ENCODE data around the gene GFAP. TPM values are rescaled to one million over a fixed set of nuclear protein-coding genes. Genes with fewer than 3 reads are reported as not detected.

The GFAP gene
- total RNA-seq, 1 experiment from 2014 or later = 5.0 TPM

DNA sequence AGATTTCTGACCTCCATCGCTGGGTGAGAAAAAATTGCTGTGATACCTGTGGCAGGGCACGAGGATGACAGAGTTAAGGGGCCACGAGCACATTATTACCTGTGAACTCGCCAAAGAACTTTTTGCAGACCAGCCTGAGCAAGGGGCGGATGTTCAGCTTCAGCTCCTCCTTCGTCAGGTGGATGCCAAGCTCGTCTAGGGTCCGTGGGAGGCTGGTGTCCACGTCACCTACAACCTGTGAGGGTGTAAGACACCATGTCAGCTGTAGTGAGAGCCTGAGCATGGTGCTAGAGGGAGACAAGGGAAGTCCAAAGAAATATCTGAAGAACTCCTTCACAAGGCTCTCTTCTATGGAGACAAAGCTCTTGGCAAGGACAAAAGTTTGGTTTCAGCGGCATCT lies 50.5 kb downstream of the GFAP start:
- Histone ChIP-seq H3K9me3 (no peaks in the 10 kb centered on the region), H3K4me3 (no peak overlapping the region), H3K36me3 (peaks cover 88% of the 10 kb centered on the region), H3K27me3 (no peaks in the 10 kb centered on the region)
- no peak for DNase-seq

GRCh38 chr17:44863061-44863918 lies 52.0 kb downstream of the GFAP start:
- peaks cover 88% of the 10 kb centered on the region for H3K36me3 ChIP-seq

DNA sequence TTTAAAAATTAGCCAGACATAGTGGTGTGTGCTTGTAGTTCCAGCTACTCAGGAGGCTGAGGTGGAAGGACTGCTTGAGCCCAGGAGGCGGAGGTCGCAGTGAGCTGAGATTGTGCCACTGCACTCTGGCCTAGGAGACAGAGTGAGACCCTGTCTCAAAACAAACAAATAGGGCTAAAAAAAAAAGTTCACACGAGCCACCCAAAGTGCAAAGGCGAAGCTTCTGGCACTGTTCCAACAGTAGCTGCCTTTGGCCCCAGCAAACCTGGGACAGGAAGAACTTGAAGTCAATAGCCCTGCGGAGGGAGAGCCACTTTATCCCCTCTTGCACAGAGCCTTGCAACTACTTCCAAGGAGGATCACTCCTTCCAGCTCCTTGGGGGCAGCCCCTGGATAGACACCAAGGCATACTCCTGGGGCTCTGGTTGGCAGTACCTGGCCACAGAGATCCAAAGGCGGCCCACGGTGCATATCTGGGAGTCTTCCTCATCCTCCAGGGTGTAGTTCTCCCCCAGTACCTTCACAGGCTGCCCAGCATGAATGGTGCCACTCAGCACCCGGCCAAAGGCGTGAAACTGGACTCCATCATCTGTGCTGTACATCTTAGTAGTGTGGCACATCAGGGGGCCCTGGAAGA lies 52.9 kb downstream of the GFAP start:
- no peak for DNase-seq
- Histone ChIP-seq H3K36me3 (peaks cover 87% of the 10 kb centered on the region), H3K9me3 (no peaks in the 10 kb centered on the region), H3K4me3 (no peak overlapping the region), H3K27me3 (no peaks in the 10 kb centered on the region)

More at GRCh38 chr17:44863061-44863918, 52.0 kb downstream of the GFAP start:
- Histone ChIP-seq H3K9me3 (no peaks in the 10 kb centered on the region), H3K4me3 (no peak overlapping the region), H3K27me3 (no peaks in the 10 kb centered on the region)
- DNase-seq = no peak

- Histone ChIP-seq H3K9me3 (no peaks in the 10 kb centered on the region), H3K36me3 (peaks cover 89% of the 10 kb centered on the region), H3K27me3 (no peaks in the 10 kb centered on the region), H3K4me3 (no peak overlapping the region)
- DNase-seq = no peak
Measured at GRCh38 chr17:44859701-44860100, 55.6 kb downstream of the GFAP start.

GRCh38 chr17:44854192-44854591 lies 61.1 kb downstream of the GFAP start:
- H3K4me3 ChIP-seq = no peak overlapping the region
- DNase-seq = no peak
- H3K36me3 ChIP-seq = peaks cover 81% of the 10 kb centered on the region
- no peaks in the 10 kb centered on the region for H3K9me3 ChIP-seq
- no peaks in the 10 kb centered on the region for H3K27me3 ChIP-seq

Other genes with a start within 250 kb of the GFAP start
- gene CCDC43, start 225.7 kb downstream of the GFAP start, total RNA-seq (2014; rRNA removed; shearing (Covaris generic); ENCODE audit: low replicate concordance) = 39.1 and 63.4 TPM in 2 replicates
- 7.9 and 11.1 TPM in 2 replicates for gene DBF4B, start 206.8 kb downstream of the GFAP start, total RNA-seq (2014; rRNA removed; shearing (Covaris generic); ENCODE audit: low replicate concordance)
- gene ADAM11, start 156.5 kb downstream of the GFAP start, total RNA-seq (2014; rRNA removed; shearing (Covaris generic); ENCODE audit: low replicate concordance) = 0.72 TPM in 1 of 2 replicates, not detected in the other
- 15.4 and 60.0 TPM in 2 replicates for gene GJC1, start 85.2 kb downstream of the GFAP start, total RNA-seq (2014; rRNA removed; shearing (Covaris generic); ENCODE audit: low replicate concordance)
- not detected in 2 replicates for gene HIGD1B, start 67.6 kb downstream of the GFAP start, total RNA-seq (2014; rRNA removed; shearing (Covaris generic); ENCODE audit: low replicate concordance)
- 156 and 179 TPM in 2 replicates for gene EFTUD2, start 16.1 kb downstream of the GFAP start, total RNA-seq (2014; rRNA removed; shearing (Covaris generic); ENCODE audit: low replicate concordance)
- 10.9 and 21.6 TPM in 2 replicates for gene KIF18B, start 32.3 kb upstream of the GFAP start, total RNA-seq (2014; rRNA removed; shearing (Covaris generic); ENCODE audit: low replicate concordance)
- 6.1 and 7.9 TPM in 2 replicates for gene C1QL1, start 52.8 kb upstream of the GFAP start, total RNA-seq (2014; rRNA removed; shearing (Covaris generic); ENCODE audit: low replicate concordance)
- 20.7 and 24.1 TPM in 2 replicates for gene DCAKD, start 136.1 kb upstream of the GFAP start, total RNA-seq (2014; rRNA removed; shearing (Covaris generic); ENCODE audit: low replicate concordance)
- 103 and 154 TPM in 2 replicates for gene NMT1, start 145.8 kb upstream of the GFAP start, total RNA-seq (2014; rRNA removed; shearing (Covaris generic); ENCODE audit: low replicate concordance)
- gene PLCD3, start 217.0 kb upstream of the GFAP start, total RNA-seq (2014; rRNA removed; shearing (Covaris generic); ENCODE audit: low replicate concordance) = 9.4 and 13.3 TPM in 2 replicates
- 2.7 and 5.0 TPM in 2 replicates for gene ACBD4, start 220.2 kb upstream of the GFAP start, total RNA-seq (2014; rRNA removed; shearing (Covaris generic); ENCODE audit: low replicate concordance)
- gene HEXIM1, start 233.0 kb upstream of the GFAP start, total RNA-seq (2014; rRNA removed; shearing (Covaris generic); ENCODE audit: low replicate concordance) = 20.3 and 20.8 TPM in 2 replicates
- 20.6 and 34.3 TPM in 2 replicates for gene HEXIM2, start 246.4 kb upstream of the GFAP start, total RNA-seq (2014; rRNA removed; shearing (Covaris generic); ENCODE audit: low replicate concordance)